H1 (cell line): ENCODE data around the gene UGT3A1. TPM values are rescaled to one million over a fixed set of nuclear protein-coding genes. Genes with fewer than 3 reads are reported as not detected.

Source experiments
- CTCF ChIA-PET: fragments of 300-600 bp; sonication (Branson Sonifier 250); formaldehyde crosslinking; loops from one replicate; lab custom pipeline; 2021; ENCODE audit not compliant: partially characterized antibody; lab: Charles Lee
- POLR2A ChIA-PET: fragments of 300-600 bp; sonication (Branson Sonifier 250); formaldehyde crosslinking; loops from one replicate; lab custom pipeline; 2021; ENCODE audit warnings: inconsistent platforms; ENCODE audit not compliant: partially characterized antibody; lab: Charles Lee
- DNase-seq, 2 experiments: peaks; one replicate each; pipeline versions ENCODE4 v3.0.0 to v3.0.0-alpha.2; 2010 to 2022; ENCODE audit warnings: low spot score in 2 of 2, low read depth in 1 of 2, mixed read lengths in 1 of 2
- FAIRE-seq: peaks from 2 replicates; lab custom pipeline; 2011; peaks lifted over from hg19 to GRCh38; lab: Jason Lieb, UNC
- H2AFZ ChIP-seq: 2 replicates; pipeline ENCODE4 v1.8.1; 2012; ENCODE audit warnings: low read length, inconsistent platforms
- H2AK5ac ChIP-seq: 2 replicates; pipeline ENCODE4 v1.6.1; 2013; ENCODE audit warnings: low read depth, low read length
- H2BK120ac ChIP-seq: replicated peaks from 2 replicates; pipeline ENCODE3; 2013; ENCODE audit warnings: low read depth, low read length, inconsistent platforms
- H2BK12ac ChIP-seq: 2 replicates; pipeline ENCODE4 v1.6.1; 2013; ENCODE audit warnings: low read depth, low read length
- H2BK15ac ChIP-seq: 2 replicates; pipeline ENCODE4 v1.6.1; 2013; ENCODE audit warnings: low read length
- H2BK20ac ChIP-seq: 2 replicates; pipeline ENCODE4 v1.6.1; 2013; ENCODE audit warnings: low read length
- H2BK5ac ChIP-seq: 2 replicates; pipeline ENCODE4 v1.6.1; 2013; ENCODE audit warnings: low read depth, low read length
- H3K14ac ChIP-seq: 2 replicates; pipeline ENCODE4 v1.6.1; 2013; ENCODE audit warnings: inconsistent platforms; ENCODE audit not compliant: insufficient read length
- H3K18ac ChIP-seq: 2 replicates; pipeline ENCODE4 v1.6.1; 2013; ENCODE audit warnings: low read length; ENCODE audit errors: extremely low read depth
- H3K23ac ChIP-seq: 2 replicates; pipeline ENCODE4 v1.6.1; 2013; ENCODE audit warnings: inconsistent platforms; ENCODE audit not compliant: insufficient read length
- H3K23me2 ChIP-seq: 2 replicates; pipeline ENCODE4 v1.6.1; 2013; ENCODE audit warnings: low read depth, low read length
- H3K27ac ChIP-seq: 2 replicates; pipeline ENCODE4 v1.6.1; 2011; ENCODE audit warnings: low read depth, low read length, inconsistent platforms
- H3K27me3 ChIP-seq, 4 experiments: replicated peaks in 1 of 4; 1 replicate in 1 of 4; 2 replicates in 3 of 4; pipeline versions ENCODE4 v1.6.1 to v1.8.1; 2011 to 2013; ENCODE audit warnings: low read length in 3 of 4, mild to moderate bottlenecking in 3 of 4, inconsistent platforms in 2 of 4, mixed read lengths in 2 of 4, moderate library complexity in 1 of 4; ENCODE audit not compliant: control insufficient read depth in 3 of 4, insufficient read depth in 3 of 4; ENCODE audit errors: extremely low read depth in 1 of 4
- H3K36me3 ChIP-seq, 4 experiments: 2 replicates each; pipeline versions ENCODE4 v1.6.1 to v1.8.1; 2011 to 2013; ENCODE audit warnings: mild to moderate bottlenecking in 4 of 4, low read length in 3 of 4, moderate library complexity in 2 of 4, control low read depth in 1 of 4, inconsistent platforms in 1 of 4; ENCODE audit not compliant: insufficient read depth in 4 of 4, control insufficient read depth in 2 of 4
- H3K4ac ChIP-seq: replicated peaks from 2 replicates; pipeline ENCODE3; 2013; ENCODE audit warnings: low read length, low read depth, mixed read lengths, inconsistent platforms; ENCODE audit not compliant: insufficient read length
- H3K4me1 ChIP-seq, 4 experiments: replicated peaks in 1 of 4; 1 replicate in 1 of 4; 2 replicates in 3 of 4; pipeline versions ENCODE4 v1.6.1 to v1.8.1; 2011 to 2013; ENCODE audit warnings: low read length in 3 of 4, inconsistent platforms in 2 of 4, mixed read lengths in 1 of 4; ENCODE audit not compliant: insufficient read depth in 4 of 4, control insufficient read depth in 3 of 4
- H3K4me2 ChIP-seq, 2 experiments: 2 replicates each; pipeline versions ENCODE4 v1.6.1 to v1.8.1; 2011 to 2013; ENCODE audit warnings: low read depth in 2 of 2, low read length in 2 of 2, control low read depth in 1 of 2, inconsistent platforms in 1 of 2, mild to moderate bottlenecking in 1 of 2; ENCODE audit not compliant: insufficient read depth in 1 of 2
- H3K4me3 ChIP-seq, 4 experiments: fragments of 200-600, 300-600 bp in 1 of 4; sonication (generic), shearing (Covaris generic), sonication (Bioruptor Twin) in 1 of 4; 2 replicates each; pipeline versions ENCODE4 v1.5.1 to v1.8.1; 2011 to 2016; ENCODE audit warnings: low read length in 4 of 4, low read depth in 3 of 4, control low read depth in 2 of 4, inconsistent platforms in 2 of 4, mild to moderate bottlenecking in 2 of 4, mixed read lengths in 1 of 4, moderate library complexity in 1 of 4; ENCODE audit not compliant: insufficient read depth in 2 of 4; ENCODE audit errors: extremely low read depth in 1 of 4
- H3K56ac ChIP-seq: replicated peaks from 2 replicates; pipeline ENCODE3; 2013; ENCODE audit warnings: low read depth, mild to moderate bottlenecking, mixed read lengths, low read length, inconsistent platforms; ENCODE audit not compliant: insufficient read length
- H3K79me1 ChIP-seq: 2 replicates; pipeline ENCODE4 v1.6.1; 2013; ENCODE audit warnings: low read depth, low read length, control low read depth
- H3K79me2 ChIP-seq, 2 experiments: 2 replicates each; pipeline versions ENCODE4 v1.6.1 to v1.8.1; 2012 to 2013; ENCODE audit warnings: low read length in 2 of 2, mild to moderate bottlenecking in 2 of 2, inconsistent platforms in 1 of 2; ENCODE audit not compliant: insufficient read depth in 2 of 2, control insufficient read depth in 1 of 2
- H3K9ac ChIP-seq, 4 experiments: replicated peaks in 1 of 4; 1 replicate in 1 of 4; 2 replicates in 3 of 4; pipeline versions ENCODE4 v1.6.1 to v1.8.1; 2011 to 2013; ENCODE audit warnings: low read depth in 3 of 4, low read length in 3 of 4, control low read depth in 2 of 4, mild to moderate bottlenecking in 2 of 4, moderate library complexity in 2 of 4, inconsistent platforms in 1 of 4; ENCODE audit errors: extremely low read depth in 1 of 4
- H3K9me3 ChIP-seq, 2 experiments: 2 replicates each; pipeline versions ENCODE4 v1.6.1 to v1.8.1; 2012 to 2013; ENCODE audit warnings: mild to moderate bottlenecking in 2 of 2, moderate library complexity in 2 of 2, control low read depth in 1 of 2, inconsistent platforms in 1 of 2, low read depth in 1 of 2, low read length in 1 of 2, mixed read lengths in 1 of 2; ENCODE audit not compliant: insufficient read depth in 2 of 2
- H4K20me1 ChIP-seq, 2 experiments: replicated peaks in 1 of 2; 2 replicates each; pipeline versions ENCODE3 to v1.8.1; 2011 to 2013; ENCODE audit warnings: inconsistent platforms in 2 of 2, low read length in 2 of 2, mild to moderate bottlenecking in 1 of 2; ENCODE audit not compliant: insufficient read depth in 2 of 2, control insufficient read depth in 1 of 2
- H4K5ac ChIP-seq: 2 replicates; pipeline ENCODE4 v1.6.1; 2013; ENCODE audit warnings: low read length, low read depth, mixed read lengths, inconsistent platforms; ENCODE audit not compliant: insufficient read length
- H4K8ac ChIP-seq: 2 replicates; pipeline ENCODE4 v1.8.0; 2013; ENCODE audit warnings: mild to moderate bottlenecking, moderate library complexity, low read length, inconsistent platforms; ENCODE audit not compliant: insufficient read depth; ENCODE audit errors: extremely low read depth
- H4K91ac ChIP-seq: replicated peaks from 2 replicates; pipeline ENCODE3; 2013; ENCODE audit warnings: low read length, mixed read lengths, inconsistent platforms; ENCODE audit not compliant: insufficient read length
- ATF3 ChIP-seq: IDR thresholded peaks from 2 replicates; pipeline ENCODE4 v1.6.1; 2011; ENCODE audit warnings: low read depth, mild to moderate bottlenecking, low read length; ENCODE audit not compliant: insufficient read depth
- BACH1 ChIP-seq: IDR thresholded peaks from 2 replicates; pipeline ENCODE4 v1.6.1; 2012; ENCODE audit warnings: low read length, improper control_type of control experiment
- CHD1 ChIP-seq: IDR thresholded peaks from 2 replicates; pipeline ENCODE4 v1.6.1; 2012; ENCODE audit warnings: low read depth, low read length, improper control_type of control experiment
- CTCF ChIP-seq, 3 experiments: IDR thresholded peaks; 1 replicate in 2 of 3; 2 replicates in 1 of 3; pipeline versions ENCODE4 v1.5.1 to v1.6.1; 2011; ENCODE audit warnings: low read length in 3 of 3, mild to moderate bottlenecking in 3 of 3, inconsistent platforms in 2 of 3, low read depth in 1 of 3, moderate library complexity in 1 of 3; ENCODE audit not compliant: insufficient read depth in 1 of 3; ENCODE audit errors: control extremely low read depth in 1 of 3
- E2F6 ChIP-seq: IDR thresholded peaks from 2 replicates; pipeline ENCODE4 v1.6.1; 2012; ENCODE audit warnings: inconsistent platforms
- EZH2 ChIP-seq: fragments of 200-600 bp; sonication (generic); IDR thresholded peaks from 2 replicates; pipeline ENCODE4 v1.7.1; 2012; ENCODE audit warnings: low read depth, mild to moderate bottlenecking, moderate library complexity, low read length, inconsistent platforms; ENCODE audit not compliant: severe bottlenecking
- PHF8 ChIP-seq: fragments of 200-600 bp; sonication (generic); conservative IDR thresholded peaks from 2 replicates; pipeline ENCODE4 v1.7.1; 2012; ENCODE audit warnings: low read depth, mild to moderate bottlenecking, inconsistent platforms, low read length, moderate library complexity
- SIN3A ChIP-seq, 2 experiments: IDR thresholded peaks in 1 of 2; conservative IDR thresholded peaks in 1 of 2; 2 replicates each; pipeline ENCODE4 v1.6.1; 2011 to 2012; ENCODE audit warnings: low read length in 2 of 2, improper control_type of control experiment in 1 of 2, low read depth in 1 of 2, mild to moderate bottlenecking in 1 of 2
- SP1 ChIP-seq: IDR thresholded peaks from 2 replicates; pipeline ENCODE4 v1.6.1; 2011; ENCODE audit warnings: low read depth, low read length
- TBP ChIP-seq: IDR thresholded peaks from 2 replicates; pipeline ENCODE4 v1.6.1; 2011; ENCODE audit warnings: low read depth, low read length, improper control_type of control experiment
- TCF12 ChIP-seq: IDR thresholded peaks from 2 replicates; pipeline ENCODE4 v1.6.1; 2011; ENCODE audit warnings: low read depth, mild to moderate bottlenecking, low read length
- WGBS, 2 experiments: shearing (Covaris generic) in 1 of 2; methylation state at CpG; one replicate each; pipeline versions ENCODE4 v1.1.6 to v1.1.7; 2013 to 2015; ENCODE audit warnings: low lambda C conversion rate in 2 of 2, mixed read lengths in 2 of 2, inconsistent platforms in 1 of 2, low coverage in 1 of 2, missing lambda C conversion rate in 1 of 2; ENCODE audit not compliant: insufficient replicate concordance in 2 of 2, insufficient coverage in 1 of 2, insufficient read length in 1 of 2; ENCODE audit errors: extremely low coverage in 1 of 2, missing lambda C conversion rate in 1 of 2; 5-methylcytosine and 5-hydroxymethylcytosine counted together
- polyA plus RNA-seq, 7 experiments: library from polyadenylated mRNA; depleted of rRNA in 3 of 7; stranded (reverse) in 5 of 7; unstranded in 2 of 7; fragments of >200 nt in 5 of 7; fragments of 200-250 nt in 2 of 7; gene quantifications; 1 replicate in 5 of 7; 2 replicates in 1 of 7; 4 replicates in 1 of 7; pipeline versions ENCODE4 v1.2.1 to v1.2.3, GENCODE V29; 2011 to 2013; ENCODE audit warnings: missing spikeins in 2 of 7, mixed read lengths in 2 of 7
- total RNA-seq: library from RNA; stranded (reverse); fragmentation: NEBNext Ultra II Directional; extraction: Animal tissue kit (Norgen Biotek cat#: 25700); gene quantifications from 2 replicates; pipeline ENCODE4 v1.2.1, GENCODE V29; 2021

UGT3A1 gene
- total and polyA plus RNA-seq, 2 of the 8 experiments (the other 6 are each of a cell fraction or from before 2014, with no cell fraction given) = 2.4 to 3.4 TPM

GRCh38 chr5:35996076-35996475 lies 4.9 kb upstream of the UGT3A1 start:
- Histone ChIP-seq H4K20me1 (peaks cover 0 to 1% of the 10 kb centered on the region in 2 experiments), H4K8ac (no peak overlapping the region), H3K4me1 (peaks cover 0 to 1% (median 0%) of the 10 kb centered on the region in 4 experiments; a peak in 1 of 7 replicates), H2BK15ac (no peak overlapping the region), H3K79me2 (no peaks in the 10 kb centered on the region), H3K9ac (no peak overlapping the region), H2AK5ac (no peak overlapping the region), H2BK5ac (no peak overlapping the region), H2AFZ (no peak overlapping the region), H3K56ac (no peak overlapping the region), H3K9me3 (no peaks in the 10 kb centered on the region), H3K27ac (no peak overlapping the region), H2BK20ac (no peak overlapping the region), H2BK120ac (no peak overlapping the region), H3K4me3 (no peak overlapping the region), H3K23ac (no peak overlapping the region), H3K4me2 (no peak overlapping the region), H3K23me2 (no peaks in the 10 kb centered on the region; the same call in 1 of the 2 replicates), H3K79me1 (no peaks in the 10 kb centered on the region), H3K14ac (no peak overlapping the region), H3K4ac (no peak overlapping the region), H4K91ac (no peak overlapping the region), H2BK12ac (no peak overlapping the region), H4K5ac (no peak overlapping the region), H3K27me3 (no peaks in the 10 kb centered on the region), H3K36me3 (no peaks in the 10 kb centered on the region), H3K18ac (no peak overlapping the region)
- ChIA-PET POLR2A (no interaction called here), CTCF (no interaction called here)
- WGBS, 2 experiments = 92% methylated on average over 4 of the region's 4 CpGs; no CpG with 5 or more reads in 1 of the 2 experiments
- no peak for FAIRE-seq
- DNase-seq = no peak
- TF ChIP-seq SIN3A (conservative IDR thresholded peaks at IDR 0.05 in 1 of 2, IDR thresholded peaks at IDR 0.05 in 1 of 2; ENCODE audit: low read depth in 1 of 2, low read length in 2 of 2) (no peak), TCF12 (no peak), CTCF (IDR thresholded peaks at IDR 0.05; ENCODE audit: control extremely low read depth in 1 of 3, insufficient read depth in 1 of 3, low read depth in 1 of 3, low read length in 3 of 3) (no peak), BACH1 (no peak), SP1 (no peak), E2F6 (no peak), CHD1 (no peak), TBP (no peak), ATF3 (no peak), PHF8 (no peak), EZH2 (no peak)
